ENCODE data around the gene MED13L. TPM values are rescaled to one million over a fixed set of nuclear protein-coding genes. Genes with fewer than 3 reads are reported as not detected.

The MED13L gene
- total RNA-seq, 2 donors from 2014 or later: 88.9 to 140 TPM

DNA sequence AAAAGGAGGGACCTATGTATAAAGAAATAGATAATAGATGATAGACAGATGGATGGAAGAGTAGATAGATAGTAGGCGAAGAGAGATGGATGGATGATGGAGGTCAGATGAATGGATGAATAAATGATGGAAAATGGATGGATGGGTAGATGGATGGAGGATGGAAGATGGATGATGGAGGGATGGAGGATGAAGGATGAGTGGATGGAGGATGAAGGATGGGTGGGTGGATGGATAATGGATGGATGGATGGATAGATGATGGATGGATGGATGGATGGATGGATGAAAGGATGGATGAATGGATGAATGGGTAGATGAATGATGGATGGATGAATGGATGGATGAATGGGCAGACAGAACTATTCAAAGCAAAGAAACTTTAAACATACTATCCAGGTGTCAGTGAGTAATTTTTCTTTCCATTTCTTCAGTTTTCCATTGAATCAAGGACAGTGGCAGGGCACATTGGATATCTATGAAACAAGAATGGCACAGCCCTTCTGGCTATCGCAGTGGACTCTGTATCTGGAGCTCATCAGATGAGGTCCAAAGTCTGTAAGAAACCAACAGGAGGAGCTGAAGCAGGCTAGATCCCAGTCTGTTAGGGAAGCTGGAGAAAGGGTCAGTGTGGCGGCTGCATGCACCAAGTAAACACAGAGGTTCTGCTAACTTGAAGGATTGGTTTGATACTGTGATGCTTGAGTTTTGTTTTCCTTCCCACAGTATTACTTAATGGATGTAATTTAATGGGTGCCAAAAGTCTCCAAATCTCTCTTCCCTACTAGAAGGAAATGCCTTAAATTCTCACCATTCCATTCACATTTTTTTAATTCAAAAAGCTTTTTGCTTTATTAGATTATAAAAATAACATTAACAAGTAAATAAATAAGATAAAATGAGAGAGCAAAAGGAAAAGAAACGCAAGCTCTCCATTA is 18.1 kb upstream of the MED13L start:
- H3K4me1 ChIP-seq (replicated peaks): no peaks in the 10 kb centered on the region
- no peak overlapping the region for H3K4me3 ChIP-seq
- TF ChIP-seq POLR2AphosphoS5 (IDR thresholded peaks at IDR 0.05) (no peak), POLR2A (IDR thresholded peaks at IDR 0.05) (no peak)
- TF ChIP-seq, protein P1, sequence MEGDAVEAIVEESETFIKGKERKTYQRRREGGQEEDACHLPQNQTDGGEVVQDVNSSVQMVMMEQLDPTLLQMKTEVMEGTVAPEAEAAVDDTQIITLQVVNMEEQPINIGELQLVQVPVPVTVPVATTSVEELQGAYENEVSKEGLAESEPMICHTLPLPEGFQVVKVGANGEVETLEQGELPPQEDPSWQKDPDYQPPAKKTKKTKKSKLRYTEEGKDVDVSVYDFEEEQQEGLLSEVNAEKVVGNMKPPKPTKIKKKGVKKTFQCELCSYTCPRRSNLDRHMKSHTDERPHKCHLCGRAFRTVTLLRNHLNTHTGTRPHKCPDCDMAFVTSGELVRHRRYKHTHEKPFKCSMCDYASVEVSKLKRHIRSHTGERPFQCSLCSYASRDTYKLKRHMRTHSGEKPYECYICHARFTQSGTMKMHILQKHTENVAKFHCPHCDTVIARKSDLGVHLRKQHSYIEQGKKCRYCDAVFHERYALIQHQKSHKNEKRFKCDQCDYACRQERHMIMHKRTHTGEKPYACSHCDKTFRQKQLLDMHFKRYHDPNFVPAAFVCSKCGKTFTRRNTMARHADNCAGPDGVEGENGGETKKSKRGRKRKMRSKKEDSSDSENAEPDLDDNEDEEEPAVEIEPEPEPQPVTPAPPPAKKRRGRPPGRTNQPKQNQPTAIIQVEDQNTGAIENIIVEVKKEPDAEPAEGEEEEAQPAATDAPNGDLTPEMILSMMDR (IDR thresholded peaks at IDR 0.05): no peak
- no peaks in the 10 kb centered on the region for H3K36me3 ChIP-seq
- H3K9me3 ChIP-seq: no peaks in the 10 kb centered on the region
- intact Hi-C loops (cut with DNase I): no loop called here
- H3K27me3 ChIP-seq (replicated peaks; ENCODE audit: insufficient read depth): no peaks in the 10 kb centered on the region
- DNase-seq (ENCODE audit: low spot score): no peak
- 93% methylated on average over 4 of the region's 4 CpGs for WGBS
- H3K27ac ChIP-seq: no peak overlapping the region

DNA sequence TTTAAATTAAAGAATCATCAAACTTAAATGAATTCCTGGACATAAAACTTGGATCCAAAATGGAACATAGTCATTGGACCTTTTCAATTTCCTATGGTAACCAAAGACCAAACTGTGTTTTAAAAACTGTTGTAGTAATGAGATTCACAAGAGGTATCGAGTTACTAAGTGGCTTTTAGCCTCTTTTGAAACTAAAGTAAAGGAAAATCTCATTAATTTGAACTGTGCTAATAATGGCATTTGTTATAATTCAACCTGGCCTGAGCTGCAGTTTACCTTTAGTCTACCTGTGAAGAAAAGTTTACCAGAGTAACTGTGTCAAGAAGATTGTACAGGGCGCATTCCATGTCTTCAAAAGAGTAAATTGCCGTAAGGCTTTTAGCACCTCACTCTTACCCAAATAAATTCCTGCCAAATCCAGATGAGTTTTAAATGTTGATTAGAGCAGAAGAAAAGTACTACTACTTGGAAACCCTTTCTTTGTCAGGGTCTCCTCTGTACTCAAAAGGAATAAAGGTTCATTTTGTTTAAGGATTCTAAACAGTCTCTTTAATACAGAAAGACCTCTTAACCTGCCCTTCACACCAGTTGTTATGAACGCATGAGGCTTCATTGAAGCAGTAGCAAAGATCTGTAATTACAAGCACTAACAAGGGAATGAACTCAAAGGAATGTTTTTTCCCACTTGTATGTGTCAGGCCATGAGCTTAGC is 17.1 kb upstream of the MED13L start:
- Histone ChIP-seq H3K27me3 (replicated peaks; ENCODE audit: insufficient read depth) (no peaks in the 10 kb centered on the region), H3K36me3 (no peaks in the 10 kb centered on the region), H3K4me1 (replicated peaks) (no peaks in the 10 kb centered on the region), H3K9me3 (no peaks in the 10 kb centered on the region), H3K27ac (no peak overlapping the region), H3K4me3 (no peak overlapping the region)
- no peak for DNase-seq (ENCODE audit: low spot score)
- intact Hi-C loops (cut with DNase I): no loop called here
- WGBS: 50% methylated on average over 4 of the region's 4 CpGs
- TF ChIP-seq, protein P1 (IDR thresholded peaks at IDR 0.05): no peak
- TF ChIP-seq POLR2A (IDR thresholded peaks at IDR 0.05) (no peak), POLR2AphosphoS5 (IDR thresholded peaks at IDR 0.05) (no peak)

DNA sequence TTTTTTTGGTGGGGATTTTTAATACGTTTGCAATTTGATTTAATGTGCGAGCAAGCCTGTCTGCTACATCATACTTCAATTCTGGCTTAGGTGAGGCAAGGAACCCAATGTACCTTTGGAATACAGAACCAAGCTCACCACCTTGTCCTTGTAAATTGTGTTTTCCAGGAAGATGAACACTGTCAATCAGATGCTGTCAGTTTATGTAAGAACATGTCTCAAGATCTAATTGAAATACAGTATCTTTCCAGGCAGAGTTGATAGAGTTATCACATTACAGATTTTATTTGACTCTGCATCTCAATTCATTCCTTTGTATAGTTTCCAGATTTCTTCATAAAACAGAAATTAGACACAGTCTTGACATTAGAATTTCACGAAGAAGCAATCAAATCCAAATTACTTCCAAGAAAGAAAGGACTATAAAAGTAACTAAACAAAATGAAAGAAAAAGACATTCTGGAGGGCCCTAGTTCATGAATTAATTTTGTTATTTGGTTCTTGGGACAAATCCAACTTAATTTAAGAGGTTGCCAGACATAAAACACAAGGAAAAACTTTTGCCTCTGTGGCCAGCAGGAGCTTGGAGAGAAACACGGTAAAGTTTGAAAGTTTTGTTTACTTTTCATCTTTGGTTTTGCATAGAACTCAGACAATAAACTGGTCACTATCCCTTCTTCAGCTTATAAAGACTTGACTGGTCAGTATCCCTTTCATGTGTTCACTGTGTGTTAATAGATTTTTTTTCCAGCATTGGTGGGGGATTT is 16.4 kb upstream of the MED13L start:
- Histone ChIP-seq H3K27ac (peak overlapping the region in 1 of 2 donors; percentile 1), H3K9me3 (no peaks in the 10 kb centered on the region), H3K4me1 (replicated peaks) (no peaks in the 10 kb centered on the region), H3K36me3 (no peaks in the 10 kb centered on the region), H3K27me3 (replicated peaks; ENCODE audit: insufficient read depth) (no peaks in the 10 kb centered on the region), H3K4me3 (no peak overlapping the region)
- no peak for DNase-seq (ENCODE audit: low spot score)
- TF ChIP-seq POLR2A (IDR thresholded peaks at IDR 0.05) (no peak), POLR2AphosphoS5 (IDR thresholded peaks at IDR 0.05) (no peak)
- TF ChIP-seq, protein P1 (IDR thresholded peaks at IDR 0.05): no peak
- intact Hi-C loops (cut with DNase I): no loop called here
- 37% methylated on average over 4 of the region's 4 CpGs for WGBS

DNA sequence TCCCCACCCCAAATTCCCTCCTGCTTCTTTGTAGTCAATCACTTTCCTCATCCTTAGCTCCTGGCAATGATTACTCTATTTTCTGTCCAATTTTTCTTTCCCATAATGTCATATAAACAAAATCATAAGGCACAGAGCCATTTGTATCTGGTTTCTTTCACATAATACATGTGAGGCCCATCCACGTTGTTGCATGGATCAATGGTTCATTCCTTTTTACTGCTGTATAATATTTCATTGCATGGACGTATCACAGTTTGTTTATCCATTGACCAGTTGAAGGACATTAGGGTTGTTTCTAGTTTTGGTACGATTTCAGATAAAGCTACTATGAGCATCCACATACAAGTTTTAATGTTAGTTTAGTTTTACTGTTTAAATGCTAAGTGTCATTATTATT is 13.7 kb upstream of the MED13L start:
- no peak overlapping the region for H3K4me3 ChIP-seq
- H3K27ac ChIP-seq: no peak overlapping the region
- H3K27me3 ChIP-seq (replicated peaks; ENCODE audit: insufficient read depth): no peaks in the 10 kb centered on the region
- DNase-seq (ENCODE audit: low spot score): no peak
- WGBS: 83% methylated on average over 3 of the region's 3 CpGs
- intact Hi-C loops (cut with DNase I): no loop called here
- no peaks in the 10 kb centered on the region for H3K4me1 ChIP-seq (replicated peaks)
- no peaks in the 10 kb centered on the region for H3K36me3 ChIP-seq
- TF ChIP-seq POLR2A (IDR thresholded peaks at IDR 0.05) (no peak), POLR2AphosphoS5 (IDR thresholded peaks at IDR 0.05) (no peak)
- TF ChIP-seq, protein P1 (IDR thresholded peaks at IDR 0.05): no peak
- H3K9me3 ChIP-seq: no peaks in the 10 kb centered on the region
